Measurements from ENCODE around the gene CAP1.
"Not testable (repeated sequence)": the region's sequence is repeated elsewhere in the genome, so short reads cannot be mapped to it uniquely, and the experiment has no call there.

CAP1 gene, protein sequence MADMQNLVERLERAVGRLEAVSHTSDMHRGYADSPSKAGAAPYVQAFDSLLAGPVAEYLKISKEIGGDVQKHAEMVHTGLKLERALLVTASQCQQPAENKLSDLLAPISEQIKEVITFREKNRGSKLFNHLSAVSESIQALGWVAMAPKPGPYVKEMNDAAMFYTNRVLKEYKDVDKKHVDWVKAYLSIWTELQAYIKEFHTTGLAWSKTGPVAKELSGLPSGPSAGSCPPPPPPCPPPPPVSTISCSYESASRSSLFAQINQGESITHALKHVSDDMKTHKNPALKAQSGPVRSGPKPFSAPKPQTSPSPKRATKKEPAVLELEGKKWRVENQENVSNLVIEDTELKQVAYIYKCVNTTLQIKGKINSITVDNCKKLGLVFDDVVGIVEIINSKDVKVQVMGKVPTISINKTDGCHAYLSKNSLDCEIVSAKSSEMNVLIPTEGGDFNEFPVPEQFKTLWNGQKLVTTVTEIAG

DNA sequence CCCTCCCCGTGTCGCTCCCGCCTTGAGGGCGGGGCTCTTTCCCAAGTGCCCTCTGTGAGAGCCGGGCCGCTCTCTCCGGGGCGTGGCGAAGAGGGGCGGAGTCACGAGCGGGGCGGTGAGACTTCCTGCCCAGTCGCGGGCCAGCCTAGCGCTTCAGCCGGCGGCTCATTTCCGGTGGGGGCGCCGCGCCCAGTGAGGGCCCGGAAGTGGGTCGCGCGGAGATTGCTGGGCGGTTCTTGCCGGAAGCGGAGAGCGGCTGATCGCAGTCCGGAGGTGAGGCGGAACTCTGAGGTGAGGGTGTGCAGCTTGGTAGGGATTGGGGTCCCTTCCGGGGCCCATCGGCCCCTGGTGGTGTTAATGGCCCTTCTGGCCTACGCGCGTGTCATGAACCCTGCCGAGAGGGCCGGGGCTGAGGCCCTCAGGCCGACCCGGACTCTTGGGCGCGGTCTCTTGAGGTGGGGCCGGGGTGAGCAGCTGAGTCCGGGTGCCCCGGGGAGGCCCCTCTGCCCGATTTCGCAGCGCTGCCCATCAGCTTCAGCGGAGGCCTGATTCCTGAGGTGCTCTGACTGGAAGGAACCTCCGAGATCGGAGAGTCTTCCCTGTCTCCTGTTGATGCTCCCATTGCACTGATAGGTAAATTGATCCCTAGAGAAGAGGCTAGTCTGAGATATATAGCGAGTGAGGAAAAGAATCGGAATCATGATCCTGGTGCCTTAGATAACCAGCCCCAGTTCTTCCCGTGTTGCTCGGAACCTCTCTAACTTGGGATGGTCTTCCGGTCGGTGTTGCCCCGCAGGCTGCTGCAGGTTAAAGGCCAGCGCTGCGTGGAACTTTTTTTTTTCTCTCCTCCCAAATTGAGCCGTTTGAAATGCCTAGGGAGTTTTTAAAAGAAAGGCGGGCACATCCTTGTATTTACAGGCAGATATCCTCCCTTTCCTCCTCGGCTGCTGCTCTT is at the start of gene CAP1:
TSS of gene CAP1 (plus strand) at position 219 of the 955 bp plus-strand sequence. CDS start 18,618 bp downstream, outside the sequence.
- peak; percentile 99 to 100 for DNase-seq

DNA sequence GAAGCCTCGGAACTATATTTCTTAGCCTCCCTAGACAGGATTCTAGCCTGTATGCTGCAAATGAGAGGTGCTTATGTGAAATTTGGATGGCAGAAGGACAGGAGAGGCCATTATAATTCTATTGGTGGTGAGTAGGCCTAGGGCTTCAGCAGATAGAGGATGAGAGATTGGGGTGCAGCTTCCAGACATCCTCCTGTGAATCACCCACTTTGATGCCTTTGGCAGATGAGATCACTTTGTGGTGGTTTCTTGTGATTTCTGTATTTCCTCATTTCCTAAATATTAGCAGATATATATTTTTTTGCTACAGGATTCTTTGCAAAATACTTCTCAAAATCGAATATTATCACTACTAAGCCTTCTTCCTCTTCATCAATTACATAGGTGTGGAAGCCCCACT is 48.3 kb upstream of the CAP1 start:
- no peak for DNase-seq

DNA sequence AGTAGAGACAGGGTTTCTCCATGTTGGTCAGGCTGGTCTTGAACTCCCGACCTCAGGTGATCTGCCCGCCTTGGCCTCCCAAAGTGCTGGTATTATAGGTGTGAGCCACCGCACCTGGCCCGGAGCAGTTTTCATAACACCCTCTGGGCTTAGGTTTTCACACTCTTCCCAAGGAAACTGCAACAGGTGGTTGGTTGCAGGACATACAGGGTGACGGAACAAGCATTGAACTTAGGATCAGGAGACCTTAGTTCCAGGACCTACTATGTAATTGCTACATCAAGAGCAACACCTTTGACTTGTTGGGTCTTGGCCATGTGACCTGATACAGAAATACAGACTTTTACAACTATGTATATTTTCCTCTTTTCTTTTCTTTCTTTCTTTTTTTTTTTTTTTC is 47.6 kb upstream of the CAP1 start:
- no peak for DNase-seq

DNA sequence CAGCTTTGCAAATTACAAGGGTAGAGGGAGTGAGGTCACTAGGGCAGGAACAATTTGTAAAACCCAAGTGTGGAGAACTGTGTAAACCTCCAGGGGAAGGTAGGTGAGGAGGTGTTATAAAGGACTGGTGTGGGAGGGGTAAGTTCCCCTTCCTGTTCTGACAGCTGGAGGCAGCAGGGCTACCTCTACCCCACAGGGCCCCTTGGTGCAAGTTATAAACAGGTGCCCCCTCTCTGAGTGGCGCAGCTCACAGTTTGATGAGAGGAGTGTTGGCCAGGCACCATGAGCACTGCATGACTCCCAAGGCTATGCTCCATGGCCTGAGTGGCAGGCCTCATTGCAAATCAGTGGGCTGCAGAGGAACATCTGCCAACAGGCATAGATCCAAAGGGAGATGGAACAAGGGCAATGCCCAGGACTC is 44.5 kb upstream of the CAP1 start:
- no peak for DNase-seq

GRCh38 chr1:39996396-39997004 is 44.0 kb upstream of the CAP1 start:
- DNase-seq, result no peak

DNA sequence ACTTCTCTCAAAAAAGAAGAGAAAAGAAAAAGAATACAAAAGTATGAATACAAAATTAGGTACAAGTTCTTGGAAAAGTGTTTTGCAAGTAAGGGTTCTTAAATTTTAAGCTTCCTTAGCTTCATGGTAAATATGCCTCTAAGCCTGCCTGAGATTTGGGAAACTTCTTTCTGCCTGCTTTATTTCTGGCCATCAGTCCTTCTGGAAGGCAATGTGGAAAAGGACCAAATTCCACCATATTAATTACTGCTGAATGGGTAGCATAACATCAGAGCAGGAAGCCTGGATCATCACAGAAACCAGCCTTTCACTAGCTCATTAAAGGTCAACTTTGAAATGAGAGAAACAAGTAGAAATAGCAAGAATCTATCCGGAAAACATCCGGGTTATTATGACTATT is 39.1 kb upstream of the CAP1 start:
- DNase-seq, result no peak

DNA sequence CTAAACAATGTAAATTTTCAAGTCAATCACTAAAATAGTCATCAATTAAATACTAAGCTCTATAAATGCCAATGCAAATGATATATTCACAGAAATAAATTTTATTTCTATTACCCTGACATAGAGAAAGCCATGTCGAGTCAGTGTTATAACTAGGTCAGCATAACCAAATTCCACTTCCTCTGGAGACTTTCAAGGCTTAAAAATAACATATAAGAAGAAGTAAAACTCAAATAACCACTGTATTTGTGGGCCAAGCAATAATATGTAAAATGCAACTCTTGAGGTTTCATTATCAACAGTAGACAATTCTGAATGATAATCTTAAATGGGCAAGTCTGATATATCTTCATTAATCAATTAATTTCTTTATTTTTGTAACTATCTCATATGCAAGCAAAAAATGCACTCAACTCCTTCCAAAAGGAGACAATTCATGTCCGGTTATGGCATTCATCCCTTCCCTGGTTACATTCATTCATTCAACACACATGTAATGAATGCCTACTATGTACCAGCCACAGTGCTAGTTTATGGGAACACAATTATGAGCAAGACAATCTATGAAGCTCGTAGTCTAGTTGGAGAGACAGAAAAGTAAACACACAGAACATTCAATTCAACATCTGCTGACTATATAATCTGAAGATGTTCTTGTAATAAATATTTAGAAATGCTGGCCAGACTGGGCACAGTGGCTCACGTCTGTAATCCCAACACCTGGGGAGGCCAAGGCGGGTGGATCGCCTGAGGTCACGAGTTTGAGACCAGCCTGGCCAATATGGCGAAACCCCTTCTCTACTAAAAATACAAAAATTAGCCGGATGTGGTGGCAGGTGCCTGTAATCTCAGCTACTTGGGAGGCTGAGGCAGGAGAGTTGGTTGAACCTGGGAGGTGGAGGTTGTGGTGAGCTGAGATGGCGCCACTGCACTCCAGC is 37.1 kb upstream of the CAP1 start:
- DNase-seq, result no peak

DNA sequence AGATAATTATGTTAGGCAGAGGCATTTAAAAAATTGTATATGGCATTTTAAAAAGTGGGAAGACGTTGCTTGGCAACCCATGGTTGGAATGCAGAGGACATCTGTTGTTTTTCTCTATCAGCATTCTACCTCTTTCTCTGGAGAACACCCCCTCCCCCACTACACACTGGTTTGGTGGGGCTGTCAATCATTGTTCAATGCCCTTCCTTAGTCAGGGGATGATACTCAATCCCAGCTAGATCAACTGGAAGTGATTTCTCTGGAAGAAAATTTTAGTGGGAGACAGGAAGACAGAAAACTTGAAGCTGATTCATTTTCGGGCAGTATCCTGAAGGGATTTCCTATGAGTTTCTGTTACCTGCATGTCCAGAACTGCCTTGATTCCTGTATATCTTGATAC is 35.7 kb upstream of the CAP1 start:
- DNase-seq, result no peak

GRCh38 chr1:40007481-40008034 is 33.0 kb upstream of the CAP1 start:
- DNase-seq, result not testable (repeated sequence)

GRCh38 chr1:40011198-40011597 is 29.3 kb upstream of the CAP1 start:
- DNase-seq, result no peak

DNA sequence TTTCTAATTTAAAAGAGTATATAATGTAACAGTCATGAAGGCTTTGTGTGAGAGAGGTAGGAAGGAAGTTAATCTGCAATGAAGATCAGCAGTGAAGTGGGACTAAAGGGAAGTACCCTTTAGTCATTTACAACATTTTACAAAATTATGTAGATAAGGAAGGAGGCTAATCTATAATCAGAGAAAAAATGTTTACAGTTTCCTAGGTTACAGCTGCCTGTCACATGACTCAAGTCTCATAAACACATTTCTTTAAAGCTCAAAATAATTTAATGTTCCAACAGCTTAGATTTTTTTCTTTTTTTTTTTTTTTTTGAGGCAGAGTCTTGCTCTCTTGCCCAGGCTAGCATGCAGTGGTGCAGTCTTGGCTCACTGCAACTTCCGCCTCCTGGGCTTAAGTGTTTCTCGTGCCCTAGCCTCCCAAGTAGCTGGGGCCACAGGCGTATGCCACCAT is 26.2 kb upstream of the CAP1 start:
- no peak for DNase-seq

DNA sequence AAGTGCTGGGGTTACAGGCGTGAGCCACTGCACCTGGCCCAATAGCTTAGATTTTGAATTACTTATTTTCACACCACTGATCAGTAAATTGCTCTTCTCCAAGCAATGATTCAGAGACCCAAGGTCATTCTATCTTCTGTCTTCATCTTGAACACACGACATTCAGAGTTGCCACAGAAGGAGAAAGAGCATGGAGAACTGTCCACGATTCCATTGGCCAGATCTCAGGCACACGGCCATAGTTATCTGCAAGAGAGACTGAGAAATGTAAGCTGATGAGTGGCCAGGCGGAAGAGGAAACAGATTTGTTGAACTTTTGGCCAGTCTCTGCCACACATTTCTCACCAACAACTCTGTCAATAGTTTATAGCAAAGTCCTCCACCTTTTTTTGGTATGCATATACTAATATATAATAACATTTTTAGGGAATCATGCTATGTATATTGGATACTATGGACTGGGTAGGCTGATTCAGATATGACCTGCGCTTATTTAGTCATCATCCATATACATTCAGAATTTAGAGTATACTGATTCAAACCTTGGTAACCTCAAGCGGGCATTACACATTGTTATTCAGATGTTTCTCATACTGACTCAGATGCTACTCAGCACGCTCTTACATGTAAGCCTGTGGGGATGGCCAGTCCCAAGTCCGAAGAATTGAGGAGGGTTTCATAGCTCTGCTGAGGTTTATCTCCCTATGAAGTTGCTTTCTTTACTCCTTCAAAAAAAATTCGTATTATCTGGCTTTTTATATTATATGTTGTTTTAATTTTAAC is 25.5 kb upstream of the CAP1 start:
- no peak for DNase-seq

GRCh38 chr1:40017951-40018575 is 22.5 kb upstream of the CAP1 start:
- DNase-seq, result no peak

- no peak for DNase-seq
Observed at GRCh38 chr1:40020447-40021085, 20.0 kb upstream of the CAP1 start.

GRCh38 chr1:40023379-40023944 is 17.1 kb upstream of the CAP1 start:
- DNase-seq, result no peak

- DNase-seq, result no peak
Observed at GRCh38 chr1:40024671-40025070, 15.9 kb upstream of the CAP1 start.

- no peak for DNase-seq
Observed at GRCh38 chr1:40027647-40028046, 12.9 kb upstream of the CAP1 start.

DNA sequence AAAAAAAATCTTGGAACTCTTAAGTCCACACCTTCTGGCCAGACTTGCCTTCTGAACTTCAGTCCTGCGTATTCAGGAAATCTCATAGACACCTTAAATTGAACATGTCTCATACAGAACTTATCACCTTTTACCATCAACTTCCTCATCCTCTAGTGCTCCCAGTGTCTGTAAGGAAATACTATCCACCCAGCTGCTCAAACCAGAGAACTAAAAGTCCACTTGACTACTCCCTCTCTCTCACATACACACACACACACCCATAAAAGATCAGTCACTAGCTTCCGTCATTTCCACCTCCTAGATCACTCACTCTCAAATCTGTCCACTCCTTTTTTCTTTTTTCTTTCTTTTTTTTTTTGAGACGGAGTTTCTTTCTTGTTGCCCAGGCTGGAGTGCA is 10.9 kb upstream of the CAP1 start:
- DNase-seq, result no peak

DNA sequence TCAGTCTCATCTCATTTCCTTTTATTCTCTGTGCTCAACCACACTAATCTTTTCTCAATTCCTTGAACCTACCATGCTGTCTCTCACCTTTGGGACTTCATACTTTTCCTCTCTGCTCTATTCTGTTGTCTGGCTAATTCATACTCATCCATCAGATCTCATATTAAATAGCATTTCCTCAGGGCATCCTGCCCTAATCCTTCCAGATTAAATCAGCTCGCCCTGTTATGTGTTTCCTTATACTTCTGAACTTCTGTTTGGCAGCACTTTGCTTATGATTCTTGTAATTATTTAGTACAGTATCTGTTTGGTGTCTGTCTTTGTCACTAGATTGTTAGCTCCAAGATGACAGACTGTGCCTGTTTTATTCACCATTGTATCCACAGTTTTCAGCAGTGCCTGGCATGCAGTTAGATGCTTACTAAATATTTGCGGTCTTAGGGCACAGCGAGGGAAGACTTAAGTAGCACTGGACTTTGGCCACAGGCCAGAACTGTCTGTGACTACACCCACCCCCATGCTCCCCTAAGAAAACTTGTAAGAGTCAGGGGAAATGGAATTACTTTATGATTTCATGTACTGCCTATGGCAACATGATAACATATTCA is 9.9 kb upstream of the CAP1 start:
- no peak for DNase-seq
